HG03025 (cell line): Measurements from ENCODE around the gene ARHGAP24.

Experiments used
- ATAC-seq: cut with Tn5 transposase; IDR thresholded peaks from one replicate; pipeline ENCODE4 v1.9.1; 2021; ENCODE audit warnings: mild to moderate bottlenecking, moderate library complexity; ENCODE audit not compliant: unreplicated experiment, low FRiP score

Gene ARHGAP24

GRCh38 chr4:85571008-85571407 lies 96.1 kb downstream of the ARHGAP24 start:
- no peak for ATAC-seq

DNA sequence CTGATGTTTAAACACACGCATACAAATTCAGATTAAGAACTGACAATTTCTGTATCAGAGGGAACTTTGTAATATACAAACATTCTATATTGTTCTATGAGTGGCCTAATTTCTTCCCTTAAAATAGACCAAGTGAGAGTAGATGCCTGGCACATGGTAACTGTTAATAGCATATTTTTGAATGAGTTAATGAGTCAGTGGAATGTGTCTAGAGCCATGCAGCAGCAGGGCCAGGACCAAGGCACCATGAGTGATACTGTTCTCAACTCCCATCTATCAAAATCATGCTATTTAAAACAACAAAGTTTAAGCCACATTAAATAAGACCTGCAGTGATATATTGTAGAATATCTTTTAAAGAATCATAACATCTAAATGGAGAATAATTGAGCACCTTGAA lies 98.3 kb downstream of the ARHGAP24 start:
- ATAC-seq = no peak

GRCh38 chr4:85577307-85577706 lies 102.4 kb downstream of the ARHGAP24 start:
- ATAC-seq = no peak

DNA sequence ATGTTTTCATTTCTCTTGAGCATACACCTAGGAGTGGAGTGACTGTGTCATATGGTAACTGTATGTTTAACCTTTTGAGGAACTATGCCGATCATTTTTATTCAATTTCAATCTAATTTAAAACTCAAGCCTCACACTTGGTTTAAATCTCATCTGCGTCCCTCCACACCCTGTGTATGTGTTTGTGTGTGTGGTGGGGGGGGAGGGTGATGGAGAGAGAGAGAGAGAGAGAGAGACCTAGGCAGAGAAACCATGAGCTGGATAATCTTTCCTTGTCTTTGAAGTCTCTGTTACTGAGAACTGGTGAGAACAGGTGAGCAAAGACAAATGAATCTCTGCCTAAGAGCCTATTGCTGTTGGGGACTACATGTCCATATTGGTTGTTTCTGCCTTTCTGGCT lies 105.0 kb downstream of the ARHGAP24 start:
- no peak for ATAC-seq

- no peak for ATAC-seq
These were observed 105.5 kb downstream of the ARHGAP24 start for GRCh38 chr4:85580489-85580888.

- no peak for ATAC-seq
These were observed 113.0 kb downstream of the ARHGAP24 start for GRCh38 chr4:85587952-85588351.

- ATAC-seq = no peak
These were observed 116.6 kb downstream of the ARHGAP24 start for GRCh38 chr4:85591406-85592098.

DNA sequence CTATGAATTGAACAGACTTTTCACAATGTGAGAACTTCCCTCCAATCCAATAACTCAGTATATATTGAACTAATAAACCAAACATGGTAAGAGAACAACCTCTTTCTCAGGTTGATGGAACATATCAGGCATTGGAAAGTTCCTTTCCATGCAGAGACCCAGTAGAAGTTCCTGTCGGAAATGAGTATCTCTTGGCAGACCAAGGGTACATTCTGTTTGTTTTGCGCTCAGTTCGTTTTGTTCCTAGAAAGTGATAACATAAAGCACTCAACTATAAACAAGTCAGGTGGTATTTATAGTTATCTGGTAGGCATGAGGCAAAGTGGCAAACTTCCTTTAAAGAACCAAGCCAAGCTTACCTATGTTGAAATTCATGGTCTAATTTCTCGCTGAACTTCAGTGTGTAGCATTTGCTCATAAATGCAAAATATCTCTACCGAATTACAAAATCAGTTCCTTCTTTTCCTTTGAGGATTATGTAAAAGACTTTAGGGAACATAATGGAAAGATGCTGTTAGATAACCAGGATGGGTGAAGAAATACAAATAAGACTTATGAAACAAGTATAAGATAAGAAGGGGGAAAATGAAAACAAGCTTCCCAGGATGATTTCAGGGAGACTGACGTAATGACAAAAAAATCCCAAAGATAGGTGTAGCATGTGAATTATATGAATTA lies 120.3 kb downstream of the ARHGAP24 start:
- ATAC-seq = no peak

- ATAC-seq = no peak
These were observed 121.0 kb downstream of the ARHGAP24 start for GRCh38 chr4:85595796-85596559.

DNA sequence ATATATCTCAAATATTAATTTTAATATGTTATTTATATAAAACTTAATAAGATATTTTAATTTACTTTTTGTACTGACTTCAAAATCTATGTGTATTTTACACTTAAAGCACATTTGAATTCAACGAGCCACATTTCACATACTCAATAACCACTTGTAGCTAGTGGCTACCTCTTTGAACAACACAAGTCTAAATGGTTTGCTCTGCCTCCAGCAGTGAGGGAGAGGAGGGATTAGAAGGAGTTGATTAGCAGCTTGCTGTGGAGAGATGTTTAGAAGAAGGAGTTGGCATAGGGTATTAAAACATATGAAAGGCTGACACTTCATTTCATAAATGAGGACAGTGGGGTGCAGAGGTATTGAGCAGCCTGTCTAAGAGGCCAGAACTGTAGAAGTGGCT lies 124.0 kb downstream of the ARHGAP24 start:
- no peak for ATAC-seq

GRCh38 chr4:85600501-85600900 lies 125.6 kb downstream of the ARHGAP24 start:
- no peak for ATAC-seq

GRCh38 chr4:85603437-85604336 lies 128.7 kb downstream of the ARHGAP24 start:
- ATAC-seq = no peak

DNA sequence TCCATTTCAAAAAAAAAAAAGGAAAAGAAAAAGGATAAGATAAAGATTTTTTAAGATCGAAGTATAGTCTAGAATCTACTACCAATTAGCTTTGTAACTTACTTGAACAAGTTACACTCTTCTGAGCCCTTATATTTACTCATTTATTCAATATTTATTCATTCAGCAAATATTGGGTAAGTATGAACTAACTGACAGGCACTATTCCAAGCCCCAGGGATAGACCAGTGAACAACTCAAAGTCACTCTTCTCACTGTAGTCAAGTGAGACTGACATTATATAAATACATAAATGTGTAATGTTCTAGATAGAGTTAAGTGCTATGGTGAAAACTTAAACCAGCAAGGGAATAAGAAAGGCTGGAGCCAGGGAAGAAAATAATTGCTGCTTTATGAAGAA lies 131.6 kb downstream of the ARHGAP24 start:
- no peak for ATAC-seq

DNA sequence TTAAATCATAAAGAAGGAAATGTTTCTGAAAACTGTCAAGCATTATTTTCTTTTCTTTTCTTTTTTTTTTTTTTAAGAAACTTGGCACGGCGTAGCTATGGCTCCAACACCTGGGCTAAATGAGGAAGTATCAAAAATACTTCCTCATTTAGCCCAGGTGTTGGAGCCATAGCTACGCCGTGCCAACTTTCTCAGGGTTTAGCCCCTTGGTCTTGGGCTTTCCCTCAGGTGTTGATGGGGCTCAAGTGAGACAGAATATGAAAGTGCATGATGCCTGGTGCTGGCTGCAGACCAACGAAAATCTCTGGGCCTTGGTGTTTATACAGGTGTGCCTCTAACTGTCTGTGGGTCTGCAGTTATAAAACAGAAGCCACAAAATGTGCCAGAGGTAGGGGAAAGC lies 132.7 kb downstream of the ARHGAP24 start:
- ATAC-seq = peak; percentile 41

- peak; percentile 90 for ATAC-seq
These were observed 135.5 kb downstream of the ARHGAP24 start for GRCh38 chr4:85610450-85610849.

- no peak for ATAC-seq
These were observed 136.7 kb downstream of the ARHGAP24 start for GRCh38 chr4:85611661-85612060.

DNA sequence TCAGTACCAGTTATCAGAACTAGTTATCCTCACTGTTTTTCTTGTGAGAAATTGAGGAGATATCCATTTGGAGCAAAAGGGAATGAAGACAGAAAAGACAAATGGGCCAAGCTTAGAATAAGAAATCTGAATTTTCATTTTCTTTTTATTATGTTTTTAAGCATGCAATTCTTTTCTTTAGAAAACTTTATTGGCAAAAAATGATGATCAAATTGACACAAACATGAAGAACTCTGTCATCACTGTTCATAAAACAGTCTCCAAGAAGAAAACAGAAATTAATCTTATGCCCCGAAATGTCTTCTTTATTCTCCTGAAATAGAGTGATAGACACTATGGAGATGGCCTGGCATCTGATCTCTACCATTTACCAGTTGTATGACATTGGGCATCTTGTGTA lies 139.0 kb downstream of the ARHGAP24 start:
- ATAC-seq = no peak

GRCh38 chr4:85615952-85616351 lies 141.0 kb downstream of the ARHGAP24 start:
- ATAC-seq = no peak

GRCh38 chr4:85617202-85617601 lies 142.3 kb downstream of the ARHGAP24 start:
- no peak for ATAC-seq

DNA sequence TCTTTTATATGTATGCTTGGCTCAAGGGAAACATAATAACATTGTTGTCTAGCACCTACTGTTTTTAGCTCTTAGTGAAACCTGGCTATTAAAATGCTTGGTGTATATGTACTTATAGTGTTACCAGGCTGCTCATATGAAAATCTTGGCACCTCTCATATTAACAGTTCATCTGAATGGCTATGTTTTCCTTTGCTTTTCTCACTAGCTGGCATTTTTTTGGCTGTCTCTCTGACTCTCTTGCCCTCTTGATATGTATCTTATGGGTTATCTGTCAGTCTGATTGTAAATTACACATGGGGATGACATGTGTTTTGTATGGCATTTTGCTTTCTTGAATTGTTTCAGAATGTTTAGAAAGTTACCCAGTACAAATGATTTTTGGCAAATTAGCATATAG lies 158.0 kb downstream of the ARHGAP24 start:
- no peak for ATAC-seq

DNA sequence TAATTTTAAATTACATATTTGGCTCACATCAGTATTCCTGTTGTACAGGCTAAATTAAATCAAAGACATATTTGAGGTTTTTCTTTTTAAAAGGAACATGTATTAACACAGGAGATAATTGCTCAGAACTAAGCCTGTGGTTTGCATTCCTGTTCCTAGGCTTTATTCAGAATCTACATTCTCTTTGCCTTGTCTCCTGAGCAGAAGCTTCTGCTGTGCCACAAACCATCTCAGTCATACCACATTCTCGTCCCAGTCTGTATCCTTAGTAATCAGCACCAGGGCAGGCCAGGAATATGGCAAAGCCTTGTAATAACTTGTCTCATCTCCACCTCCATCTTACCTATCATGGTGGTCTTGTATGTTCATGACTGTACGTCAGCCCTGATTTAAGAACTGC lies 162.8 kb downstream of the ARHGAP24 start:
- ATAC-seq = no peak
